Esophagus squamous epithelium (tissue), 4 donors: ENCODE measurements around the gene GXYLT1.

Experiments used
- POLR2A ChIP-seq, 4 donors: fragments of 450-650 bp; IDR thresholded peaks; one replicate each; pipeline ENCODE4 v1.6.1; 2017; ENCODE audit warnings: antibody characterized with exemption in 4 of 4, mild to moderate bottlenecking in 4 of 4, moderate library complexity in 3 of 4
- TF ChIP-seq, protein P1 (sequence below), 6 experiments: fragments of 450-650 bp in 4 of 6; fragments of 200-600 bp in 2 of 6; sonication (generic) in 2 of 6; IDR thresholded peaks; one replicate each; pipeline ENCODE4 v1.5.1; 2016 to 2019; ENCODE audit warnings: antibody characterized with exemption in 6 of 6, mild to moderate bottlenecking in 4 of 6, moderate library complexity in 4 of 6

- no peak for TF ChIP-seq POLR2A (IDR thresholded peaks at IDR 0.05)
- TF ChIP-seq, protein P1, sequence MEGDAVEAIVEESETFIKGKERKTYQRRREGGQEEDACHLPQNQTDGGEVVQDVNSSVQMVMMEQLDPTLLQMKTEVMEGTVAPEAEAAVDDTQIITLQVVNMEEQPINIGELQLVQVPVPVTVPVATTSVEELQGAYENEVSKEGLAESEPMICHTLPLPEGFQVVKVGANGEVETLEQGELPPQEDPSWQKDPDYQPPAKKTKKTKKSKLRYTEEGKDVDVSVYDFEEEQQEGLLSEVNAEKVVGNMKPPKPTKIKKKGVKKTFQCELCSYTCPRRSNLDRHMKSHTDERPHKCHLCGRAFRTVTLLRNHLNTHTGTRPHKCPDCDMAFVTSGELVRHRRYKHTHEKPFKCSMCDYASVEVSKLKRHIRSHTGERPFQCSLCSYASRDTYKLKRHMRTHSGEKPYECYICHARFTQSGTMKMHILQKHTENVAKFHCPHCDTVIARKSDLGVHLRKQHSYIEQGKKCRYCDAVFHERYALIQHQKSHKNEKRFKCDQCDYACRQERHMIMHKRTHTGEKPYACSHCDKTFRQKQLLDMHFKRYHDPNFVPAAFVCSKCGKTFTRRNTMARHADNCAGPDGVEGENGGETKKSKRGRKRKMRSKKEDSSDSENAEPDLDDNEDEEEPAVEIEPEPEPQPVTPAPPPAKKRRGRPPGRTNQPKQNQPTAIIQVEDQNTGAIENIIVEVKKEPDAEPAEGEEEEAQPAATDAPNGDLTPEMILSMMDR (IDR thresholded peaks at IDR 0.05) = no peak
Observed at GRCh38 chr12:42173961-42174521, 29.4 kb upstream of the GXYLT1 start.
